Superior temporal gyrus (tissue), 1 donor: ENCODE results near the gene JHY.
A peak's percentile ranks its signal among the peaks of the same experiment; 100 is the strongest.

Experiments
- DNase-seq: peaks from one replicate; pipeline ENCODE4 v3.0.0-alpha.2; 2016; ENCODE audit errors: extremely low spot score

The JHY gene

GRCh38 chr11:122871302-122871701 is 11.3 kb upstream of the JHY start:
- DNase-seq = no peak

- no peak for DNase-seq
Measured at GRCh38 chr11:122872046-122872445, 10.5 kb upstream of the JHY start.

GRCh38 chr11:122874991-122875390 is 7.6 kb upstream of the JHY start:
- no peak for DNase-seq

GRCh38 chr11:122877732-122878131 is 4.8 kb upstream of the JHY start:
- DNase-seq = no peak

GRCh38 chr11:122879785-122880184 is 2.8 kb upstream of the JHY start:
- no peak for DNase-seq

GRCh38 chr11:122882857-122883645 is 492 bp downstream of the JHY start:
- DNase-seq = peak; percentile 36

- no peak for DNase-seq
Measured at GRCh38 chr11:122883646-122883979, 1.1 kb downstream of the JHY start.

- no peak for DNase-seq
Measured at GRCh38 chr11:122888162-122888561, 5.6 kb downstream of the JHY start.

GRCh38 chr11:122893131-122893530 is 10.6 kb downstream of the JHY start:
- DNase-seq = no peak

GRCh38 chr11:122895563-122895962 is 13.0 kb downstream of the JHY start:
- no peak for DNase-seq

GRCh38 chr11:122897606-122898210 is 15.1 kb downstream of the JHY start:
- DNase-seq = no peak

- no peak for DNase-seq
Measured at GRCh38 chr11:122898799-122899198, 16.2 kb downstream of the JHY start.

- DNase-seq = no peak
Measured at GRCh38 chr11:122900587-122901202, 18.1 kb downstream of the JHY start.

GRCh38 chr11:122902951-122903350 is 20.4 kb downstream of the JHY start:
- DNase-seq = no peak

GRCh38 chr11:122910775-122911174 is 28.2 kb downstream of the JHY start:
- no peak for DNase-seq

GRCh38 chr11:122917311-122917710 is 34.8 kb downstream of the JHY start:
- no peak for DNase-seq

GRCh38 chr11:122918734-122919133 is 36.2 kb downstream of the JHY start:
- DNase-seq = no peak

GRCh38 chr11:122920579-122920978 is 38.0 kb downstream of the JHY start:
- DNase-seq = no peak

GRCh38 chr11:122922893-122923292 is 40.3 kb downstream of the JHY start:
- no peak for DNase-seq

- DNase-seq = no peak
Measured at GRCh38 chr11:122923302-122923701, 40.7 kb downstream of the JHY start.

GRCh38 chr11:122931510-122931909 is 49.0 kb downstream of the JHY start:
- no peak for DNase-seq

GRCh38 chr11:122933416-122933815 is 50.9 kb downstream of the JHY start:
- DNase-seq = no peak

- no peak for DNase-seq
Measured at GRCh38 chr11:122937983-122938382, 55.4 kb downstream of the JHY start.
